Measurements from ENCODE around the gene NOP10. TPM values are rescaled to one million over a fixed set of nuclear protein-coding genes. Genes with fewer than 3 reads are reported as not detected.
A peak's percentile ranks its signal among the peaks of the same experiment; 100 is the strongest.
"Not testable (repeated sequence)": the region's sequence is repeated elsewhere in the genome, so short reads cannot be mapped to it uniquely, and the experiment has no call there.

Gene NOP10
- total and polyA plus RNA-seq, 2 donors from 2014 or later = 92.9 to 383 TPM

- Histone ChIP-seq H3K4me3 (ENCODE audit: low read length in 3 of 3) (no peak overlapping the region), H3K27ac (ENCODE audit: low read depth in 2 of 2, low read length in 2 of 2) (no peak overlapping the region), H3K4me1 (ENCODE audit: control insufficient read depth in 2 of 3, insufficient read depth in 2 of 3, low read depth in 1 of 3, low read length in 3 of 3) (no peaks in the 10 kb centered on the region), H3K9me3 (ENCODE audit: control insufficient read depth in 2 of 3, insufficient read depth in 1 of 3, low read length in 3 of 3) (no peaks in the 10 kb centered on the region), H3K36me3 (ENCODE audit: control insufficient read depth in 2 of 3, insufficient read depth in 3 of 3, low read length in 3 of 3) (no peaks in the 10 kb centered on the region), H3K27me3 (ENCODE audit: control insufficient read depth, insufficient read depth, low read length) (no peaks in the 10 kb centered on the region), H3K9ac (ENCODE audit: low read length in 3 of 3) (no peak overlapping the region)
- no peak for FAIRE-seq
- DNase-seq = no peak
- intact Hi-C loops (cut with DNase I) = no loop called here
- TF ChIP-seq CTCF (IDR thresholded peaks at IDR 0.05; ENCODE audit: borderline replicate concordance, extremely low read depth, insufficient read depth) = no peak
Observed at GRCh38 chr15:34347951-34348638, 5.2 kb upstream of the NOP10 start.

GRCh38 chr15:34342213-34342736 lies 661 bp downstream of the NOP10 start:
- not testable (repeated sequence) for DNase-seq, FAIRE-seq

GRCh38 chr15:34341381-34342212 lies 1.3 kb downstream of the NOP10 start:
- H3K9me3 ChIP-seq (ENCODE audit: control insufficient read depth in 2 of 3, insufficient read depth in 1 of 3, low read length in 3 of 3) = no peaks in the 10 kb centered on the region
- no peak for TF ChIP-seq CTCF (IDR thresholded peaks at IDR 0.05; ENCODE audit: borderline replicate concordance, extremely low read depth, insufficient read depth)
- intact Hi-C loops (cut with DNase I) = no loop called here
- FAIRE-seq (no peak), DNase-seq (no peak)
- H3K27me3 ChIP-seq (ENCODE audit: control insufficient read depth, insufficient read depth, low read length) = no peaks in the 10 kb centered on the region
- no peak overlapping the region for H3K27ac ChIP-seq (ENCODE audit: low read depth in 2 of 2, low read length in 2 of 2)
- H3K4me1 ChIP-seq (ENCODE audit: control insufficient read depth in 2 of 3, insufficient read depth in 2 of 3, low read depth in 1 of 3, low read length in 3 of 3) = peaks cover 0 to 9% (median 5%) of the 10 kb centered on the region in 3 donors
- no peaks in the 10 kb centered on the region for H3K36me3 ChIP-seq (ENCODE audit: control insufficient read depth in 2 of 3, insufficient read depth in 3 of 3, low read length in 3 of 3)
- peak overlapping the region; percentile 83 to 100 (median 95) for H3K4me3 ChIP-seq (ENCODE audit: low read length in 3 of 3)
- no peak overlapping the region for H3K9ac ChIP-seq (ENCODE audit: low read length in 3 of 3)

More at GRCh38 chr15:34342213-34342736, 661 bp downstream of the NOP10 start:
- peak overlapping the region; percentile 86 to 92 for H3K27ac ChIP-seq (ENCODE audit: low read depth in 2 of 2, low read length in 2 of 2)
- peak overlapping the region; percentile 83 to 100 (median 95) for H3K4me3 ChIP-seq (ENCODE audit: low read length in 3 of 3)
- H3K27me3 ChIP-seq (ENCODE audit: control insufficient read depth, insufficient read depth, low read length); H3K36me3 ChIP-seq (ENCODE audit: control insufficient read depth in 2 of 3, insufficient read depth in 3 of 3, low read length in 3 of 3); intact Hi-C loops (cut with DNase I); H3K9me3 ChIP-seq (ENCODE audit: control insufficient read depth in 2 of 3, insufficient read depth in 1 of 3, low read length in 3 of 3); H3K4me1 ChIP-seq (ENCODE audit: control insufficient read depth in 2 of 3, insufficient read depth in 2 of 3, low read depth in 1 of 3, low read length in 3 of 3): not testable (repeated sequence)
- H3K9ac ChIP-seq (ENCODE audit: low read length in 3 of 3) = peak overlapping the region; percentile 38 to 100 (median 71)

GRCh38 chr15:34339946-34340345 lies 3.0 kb downstream of the NOP10 start:
- no peaks in the 10 kb centered on the region for H3K9me3 ChIP-seq (ENCODE audit: control insufficient read depth in 2 of 3, insufficient read depth in 1 of 3, low read length in 3 of 3)
- H3K27me3 ChIP-seq (ENCODE audit: control insufficient read depth, insufficient read depth, low read length) = no peaks in the 10 kb centered on the region
- no peak for DNase-seq
- no peak for TF ChIP-seq CTCF (IDR thresholded peaks at IDR 0.05; ENCODE audit: borderline replicate concordance, extremely low read depth, insufficient read depth)
- H3K4me3 ChIP-seq (ENCODE audit: low read length in 3 of 3) = no peak overlapping the region
- intact Hi-C loops (cut with DNase I) = no loop called here
- peaks cover 0 to 9% (median 7%) of the 10 kb centered on the region in 3 donors for H3K4me1 ChIP-seq (ENCODE audit: control insufficient read depth in 2 of 3, insufficient read depth in 2 of 3, low read depth in 1 of 3, low read length in 3 of 3)
- FAIRE-seq = no peak
- no peaks in the 10 kb centered on the region for H3K36me3 ChIP-seq (ENCODE audit: control insufficient read depth in 2 of 3, insufficient read depth in 3 of 3, low read length in 3 of 3)
- H3K27ac ChIP-seq (ENCODE audit: low read depth in 2 of 2, low read length in 2 of 2) = no peak overlapping the region
- no peak overlapping the region for H3K9ac ChIP-seq (ENCODE audit: low read length in 3 of 3)
